ENCODE data around the gene BEX2. TPM values are rescaled to one million over a fixed set of nuclear protein-coding genes. Genes with fewer than 3 reads are reported as not detected.
"Not testable (repeated sequence)": the region's sequence is repeated elsewhere in the genome, so short reads cannot be mapped to it uniquely, and the experiment has no call there.

Gene BEX2
- 32.5 TPM for total RNA-seq

GRCh38 chrX:103310555-103311398 lies at the start of gene BEX2:
Gene BEX2, minus strand, starts transcription at chrX:103310990. Its CDS starts 1,014 bp downstream, at chrX:103309976.
- no peaks in the 10 kb centered on the region for H3K27me3 ChIP-seq (ENCODE audit: insufficient read depth, low read length)
- no peaks in the 10 kb centered on the region for H3K9me3 ChIP-seq (ENCODE audit: low read depth, low read length)
- H3K4me3 ChIP-seq (ENCODE audit: low read length) = peak within 1 kb of the TSS; percentile 43
- no peaks in the 10 kb centered on the region for H3K4me1 ChIP-seq (ENCODE audit: insufficient read depth, low read length)

GRCh38 chrX:103360092-103360491 lies 49.3 kb upstream of the BEX2 start:
- Histone ChIP-seq H3K4me3 (ENCODE audit: low read length) (no peak overlapping the region), H3K4me1 (ENCODE audit: insufficient read depth, low read length) (no peaks in the 10 kb centered on the region), H3K27me3 (ENCODE audit: insufficient read depth, low read length) (no peaks in the 10 kb centered on the region), H3K9me3 (ENCODE audit: low read depth, low read length) (no peaks in the 10 kb centered on the region)

- not testable (repeated sequence) for H3K4me3 ChIP-seq (ENCODE audit: low read length); H3K4me1 ChIP-seq (ENCODE audit: insufficient read depth, low read length); H3K27me3 ChIP-seq (ENCODE audit: insufficient read depth, low read length); H3K9me3 ChIP-seq (ENCODE audit: low read depth, low read length)
These were observed 48.8 kb upstream of the BEX2 start for GRCh38 chrX:103359605-103360004.

GRCh38 chrX:103357871-103358270 lies 47.1 kb upstream of the BEX2 start:
- Histone ChIP-seq H3K4me3 (ENCODE audit: low read length) (no peak overlapping the region), H3K9me3 (ENCODE audit: low read depth, low read length) (no peaks in the 10 kb centered on the region), H3K27me3 (ENCODE audit: insufficient read depth, low read length) (no peaks in the 10 kb centered on the region), H3K4me1 (ENCODE audit: insufficient read depth, low read length) (no peaks in the 10 kb centered on the region)

- H3K27me3 ChIP-seq (ENCODE audit: insufficient read depth, low read length) = no peaks in the 10 kb centered on the region
- no peaks in the 10 kb centered on the region for H3K4me1 ChIP-seq (ENCODE audit: insufficient read depth, low read length)
- H3K9me3 ChIP-seq (ENCODE audit: low read depth, low read length) = no peaks in the 10 kb centered on the region
- H3K4me3 ChIP-seq (ENCODE audit: low read length) = peak overlapping the region; percentile 45
These were observed 46.1 kb upstream of the BEX2 start for GRCh38 chrX:103356858-103357257.

- H3K4me3 ChIP-seq (ENCODE audit: low read length) = peak within 1 kb of the TSS; percentile 45
- H3K9me3 ChIP-seq (ENCODE audit: low read depth, low read length) = no peaks in the 10 kb centered on the region
- H3K4me1 ChIP-seq (ENCODE audit: insufficient read depth, low read length) = no peaks in the 10 kb centered on the region
- H3K27me3 ChIP-seq (ENCODE audit: insufficient read depth, low read length) = no peaks in the 10 kb centered on the region
These were observed 45.5 kb upstream of the BEX2 start, which contains the start of gene TCEAL9 for GRCh38 chrX:103356130-103356798. Gene TCEAL9, plus strand, starts transcription at chrX:103356506. Its CDS starts 1,179 bp downstream, at chrX:103357685.

GRCh38 chrX:103347682-103348397 lies 37.0 kb upstream of the BEX2 start:
- Histone ChIP-seq H3K4me3 (ENCODE audit: low read length) (no peak overlapping the region), H3K27me3 (ENCODE audit: insufficient read depth, low read length) (no peaks in the 10 kb centered on the region), H3K4me1 (ENCODE audit: insufficient read depth, low read length) (no peaks in the 10 kb centered on the region), H3K9me3 (ENCODE audit: low read depth, low read length) (no peaks in the 10 kb centered on the region)

GRCh38 chrX:103344606-103345005 lies 33.8 kb upstream of the BEX2 start:
- no peaks in the 10 kb centered on the region for H3K4me1 ChIP-seq (ENCODE audit: insufficient read depth, low read length)
- no peaks in the 10 kb centered on the region for H3K9me3 ChIP-seq (ENCODE audit: low read depth, low read length)
- no peak overlapping the region for H3K4me3 ChIP-seq (ENCODE audit: low read length)
- H3K27me3 ChIP-seq (ENCODE audit: insufficient read depth, low read length) = no peaks in the 10 kb centered on the region

GRCh38 chrX:103343105-103343504 lies 32.3 kb upstream of the BEX2 start:
- no peaks in the 10 kb centered on the region for H3K9me3 ChIP-seq (ENCODE audit: low read depth, low read length)
- H3K4me1 ChIP-seq (ENCODE audit: insufficient read depth, low read length) = no peaks in the 10 kb centered on the region
- H3K4me3 ChIP-seq (ENCODE audit: low read length) = no peak overlapping the region
- H3K27me3 ChIP-seq (ENCODE audit: insufficient read depth, low read length) = no peaks in the 10 kb centered on the region

- Histone ChIP-seq H3K27me3 (ENCODE audit: insufficient read depth, low read length) (no peaks in the 10 kb centered on the region), H3K4me3 (ENCODE audit: low read length) (no peak overlapping the region), H3K4me1 (ENCODE audit: insufficient read depth, low read length) (no peaks in the 10 kb centered on the region), H3K9me3 (ENCODE audit: low read depth, low read length) (no peaks in the 10 kb centered on the region)
These were observed 27.9 kb upstream of the BEX2 start for GRCh38 chrX:103338663-103339062.

- Histone ChIP-seq H3K27me3 (ENCODE audit: insufficient read depth, low read length) (peaks cover 9% of the 10 kb centered on the region), H3K9me3 (ENCODE audit: low read depth, low read length) (no peaks in the 10 kb centered on the region), H3K4me3 (ENCODE audit: low read length) (no peak overlapping the region)
These were observed 20.0 kb upstream of the BEX2 start for GRCh38 chrX:103330681-103331288.

GRCh38 chrX:103329991-103330390 lies 19.2 kb upstream of the BEX2 start, which contains the start of gene TCEAL7:
Gene TCEAL7, plus strand, starts transcription at chrX:103330239. Its CDS starts 1,165 bp downstream, at chrX:103331404.
- Histone ChIP-seq H3K4me1 (ENCODE audit: insufficient read depth, low read length) (no peaks in the 10 kb centered on the region), H3K9me3 (ENCODE audit: low read depth, low read length) (no peaks in the 10 kb centered on the region), H3K4me3 (ENCODE audit: low read length) (no peak within 1 kb of the TSS), H3K27me3 (ENCODE audit: insufficient read depth, low read length) (peaks cover 9% of the 10 kb centered on the region)

More at GRCh38 chrX:103330681-103331288, 20.0 kb upstream of the BEX2 start:
- no peaks in the 10 kb centered on the region for H3K4me1 ChIP-seq (ENCODE audit: insufficient read depth, low read length)

- no peak overlapping the region for H3K4me3 ChIP-seq (ENCODE audit: low read length)
- no peaks in the 10 kb centered on the region for H3K4me1 ChIP-seq (ENCODE audit: insufficient read depth, low read length)
- H3K27me3 ChIP-seq (ENCODE audit: insufficient read depth, low read length) = no peaks in the 10 kb centered on the region
- no peaks in the 10 kb centered on the region for H3K9me3 ChIP-seq (ENCODE audit: low read depth, low read length)
These were observed 600 bp upstream of the BEX2 start for GRCh38 chrX:103311399-103311780.

- H3K9me3 ChIP-seq (ENCODE audit: low read depth, low read length) = no peaks in the 10 kb centered on the region
- no peaks in the 10 kb centered on the region for H3K27me3 ChIP-seq (ENCODE audit: insufficient read depth, low read length)
- no peaks in the 10 kb centered on the region for H3K4me1 ChIP-seq (ENCODE audit: insufficient read depth, low read length)
- H3K4me3 ChIP-seq (ENCODE audit: low read length) = peak overlapping the region; percentile 43
These were observed 783 bp downstream of the BEX2 start for GRCh38 chrX:103309860-103310554.

All from mononuclear cell (primary cell).